GM12892 (cell line): ENCODE measurements around the gene DHRS4L2.
"Not testable (repeated sequence)": the region's sequence is repeated elsewhere in the genome, so short reads cannot be mapped to it uniquely, and the experiment has no call there.

Source experiments
- POLR2A ChIP-seq: IDR thresholded peaks from 2 replicates; pipeline ENCODE4 v1.6.1; 2011; ENCODE audit warnings: low read depth, low read length, control low read depth
- POLR2AphosphoS5 ChIP-seq: IDR thresholded peaks from 2 replicates; pipeline ENCODE4 v1.6.1; 2011; ENCODE audit warnings: low read depth, low read length, control low read depth

DNA sequence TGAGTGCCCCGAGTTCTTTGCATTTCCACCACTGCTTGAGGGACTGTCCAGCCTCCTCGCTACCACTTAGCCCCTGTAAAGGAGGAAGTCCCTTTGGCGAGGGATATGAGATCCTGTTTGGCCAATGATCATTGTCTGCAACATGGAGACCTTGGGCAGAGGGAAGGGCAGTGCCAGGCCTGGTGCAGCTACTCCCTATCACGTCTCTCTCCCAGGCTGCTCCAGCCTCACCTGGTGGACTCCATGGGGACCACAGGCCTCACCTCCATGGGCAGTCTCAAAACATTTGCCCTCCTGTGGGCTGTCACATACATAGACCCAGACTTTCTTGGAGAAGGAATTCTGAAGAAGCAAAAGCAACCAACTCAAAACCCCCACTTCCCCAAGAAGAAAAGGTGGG lies 47.0 kb downstream of the DHRS4L2 start:
- TF ChIP-seq POLR2A, POLR2AphosphoS5: not testable (repeated sequence)
